Activated T-cell treated with anti-CD3 and anti-CD28 coated beads for 24 hours (primary cell): ENCODE measurements around the gene GSTM1.

Source experiments
- DNase-seq: peaks from one replicate; pipeline ENCODE4 v3.0.0-alpha.2; 2020; ENCODE audit warnings: low read depth

Gene GSTM1

DNA sequence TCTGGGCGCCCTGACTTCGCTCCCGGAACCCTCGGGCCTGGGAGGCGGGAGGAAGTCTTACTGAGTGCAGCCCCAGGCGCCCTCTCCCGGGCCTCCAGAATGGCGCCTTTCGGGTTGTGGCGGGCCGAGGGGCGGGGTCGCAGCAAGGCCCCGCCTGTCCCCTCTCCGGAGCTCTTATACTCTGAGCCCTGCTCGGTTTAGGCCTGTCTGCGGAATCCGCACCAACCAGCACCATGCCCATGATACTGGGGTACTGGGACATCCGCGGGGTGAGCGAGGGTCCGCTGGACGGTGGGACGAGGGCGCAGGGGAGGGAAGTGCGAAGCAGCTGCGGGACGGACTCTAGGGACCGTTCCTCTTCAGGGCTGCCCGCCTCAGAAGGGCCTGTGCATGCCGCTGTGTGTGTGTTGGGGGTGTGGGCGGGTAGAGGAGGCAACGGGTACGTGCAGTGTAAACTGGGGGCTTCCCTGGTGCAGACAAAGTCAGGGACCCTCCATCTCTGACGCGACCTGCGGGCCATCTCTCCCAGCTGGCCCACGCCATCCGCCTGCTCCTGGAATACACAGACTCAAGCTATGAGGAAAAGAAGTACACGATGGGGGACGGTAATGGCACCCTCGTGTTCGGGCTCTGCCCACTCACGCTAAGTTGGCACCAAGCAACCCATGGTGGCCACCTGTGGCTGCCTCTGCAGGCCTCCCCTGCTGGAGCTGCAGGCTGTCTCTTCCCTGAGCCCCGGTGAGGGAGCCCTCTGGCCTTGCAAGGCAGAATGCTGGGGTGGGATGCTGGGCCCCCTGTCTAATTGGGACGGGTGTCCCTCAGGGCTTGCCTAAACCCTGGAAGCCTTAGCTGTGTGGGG lies at the start of gene GSTM1:
Gene GSTM1, plus strand, starts transcription at position 177 of the 859 bp plus-strand sequence. Its CDS starts 57 bp downstream, at position 234.
- DNase-seq, result no peak

DNA sequence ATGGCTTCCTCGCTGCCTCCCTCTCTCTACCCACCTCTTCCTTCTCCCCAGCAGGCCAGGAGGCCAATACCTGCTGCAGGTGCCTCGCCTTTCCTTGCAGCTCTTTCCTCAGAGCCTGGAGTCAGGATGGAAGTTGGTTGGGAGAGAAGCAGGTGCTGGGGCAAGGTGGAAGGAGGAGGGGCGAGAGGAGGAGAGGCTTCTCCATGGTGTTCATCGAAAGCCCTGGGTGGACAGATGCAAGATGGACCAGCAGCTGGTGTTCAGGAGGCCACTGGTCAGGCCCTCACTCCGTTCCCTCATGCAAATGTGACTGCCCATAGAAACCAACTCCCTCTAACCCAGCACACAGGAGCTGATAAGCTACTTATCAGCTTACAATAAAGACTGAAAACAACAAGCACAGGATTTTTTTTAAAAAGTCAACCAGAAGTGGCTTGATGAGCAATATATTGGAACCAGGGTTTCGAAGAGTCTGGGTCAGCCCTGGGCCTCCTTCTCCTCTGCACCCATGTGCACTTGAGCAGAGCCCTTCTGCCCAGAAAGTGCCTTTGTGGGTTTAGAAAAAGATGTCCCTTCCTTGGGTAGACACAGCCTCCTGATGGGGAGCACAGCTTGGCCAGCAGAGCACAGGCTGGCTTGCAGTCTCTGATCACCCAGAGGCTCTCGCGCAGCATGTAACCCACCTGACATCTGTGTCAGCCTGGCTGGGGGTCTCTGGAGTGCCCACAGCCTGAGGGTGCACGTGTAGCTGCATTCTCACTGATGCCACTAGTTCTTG lies 48.4 kb upstream of the GSTM1 start:
- no peak for DNase-seq

DNA sequence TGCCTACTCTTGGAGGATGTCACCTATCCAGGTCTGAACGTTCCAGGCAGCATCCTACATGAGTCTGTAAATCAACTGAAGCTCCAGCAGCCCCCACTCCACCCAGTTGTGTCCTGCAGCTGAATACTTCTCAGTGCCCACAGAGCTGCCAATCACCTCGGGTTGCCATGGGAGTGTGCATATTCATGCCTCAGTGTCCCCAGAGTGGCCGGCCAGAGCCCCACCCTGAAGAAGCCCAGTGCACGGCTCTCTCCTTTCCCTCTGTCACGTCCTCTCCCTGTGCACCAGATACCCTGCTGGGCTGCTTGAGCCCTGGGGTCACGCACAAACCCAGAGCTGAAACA lies 47.8 kb upstream of the GSTM1 start:
- no peak for DNase-seq

DNA sequence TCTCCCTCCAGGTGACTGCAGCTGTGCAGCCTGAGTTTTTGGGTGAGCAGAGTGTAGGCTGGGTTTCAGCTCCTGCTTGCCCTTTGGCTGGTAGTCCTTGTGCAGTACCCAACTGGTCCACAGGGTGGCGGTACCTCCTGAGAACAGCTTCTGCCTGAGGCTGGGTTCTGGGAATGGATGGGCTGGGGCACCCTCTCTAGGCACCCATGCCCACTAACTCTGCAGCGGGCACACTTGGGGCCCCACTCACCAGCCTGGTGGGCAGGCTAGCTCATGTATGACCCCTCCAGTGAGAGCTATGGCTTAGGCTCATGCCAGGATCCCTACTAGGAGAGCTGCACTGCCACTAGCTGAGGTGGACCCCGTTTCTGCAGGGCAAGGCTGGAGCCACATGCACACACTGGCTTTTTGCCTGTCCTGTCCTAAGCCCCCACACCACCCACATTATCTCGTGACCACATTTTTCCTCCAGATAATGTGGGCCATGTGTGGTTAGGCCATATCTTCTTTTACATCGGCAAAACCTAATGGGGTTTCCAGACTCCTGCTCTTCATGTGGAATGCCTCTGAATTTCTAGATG lies 47.2 kb upstream of the GSTM1 start:
- DNase-seq, result peak; percentile 87

DNA sequence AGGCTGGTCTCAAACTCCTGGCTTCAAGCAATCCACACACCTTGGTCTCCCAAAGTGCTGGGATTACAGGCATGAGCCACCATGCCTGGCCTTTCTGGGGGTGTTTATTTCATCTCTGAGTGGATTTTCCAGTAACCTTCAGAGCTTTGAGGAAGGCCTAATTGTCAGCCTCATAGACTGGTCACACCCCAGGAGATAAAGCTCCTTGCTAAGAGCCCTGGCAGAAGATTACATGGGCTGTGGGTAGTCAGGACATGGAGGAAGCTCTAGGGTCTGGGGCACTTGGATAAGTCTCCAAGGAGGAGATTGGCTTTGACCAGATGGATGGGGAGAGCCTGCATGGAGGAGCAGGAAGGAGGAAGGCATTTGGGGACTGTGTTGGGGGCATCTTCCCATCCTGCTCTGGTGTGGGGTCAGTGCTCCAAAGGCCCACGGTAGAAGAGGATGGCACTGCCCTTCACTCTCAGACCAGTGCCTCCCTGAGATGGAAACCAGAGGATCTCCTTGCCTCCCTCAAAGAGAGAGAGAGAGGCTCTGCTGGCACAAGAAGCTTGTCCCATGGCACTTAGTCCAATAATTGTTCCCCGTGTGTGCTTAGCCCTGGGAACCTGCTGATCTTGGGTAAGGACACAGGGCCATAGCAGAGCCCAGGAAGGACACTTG lies 46.4 kb upstream of the GSTM1 start:
- no peak for DNase-seq

DNA sequence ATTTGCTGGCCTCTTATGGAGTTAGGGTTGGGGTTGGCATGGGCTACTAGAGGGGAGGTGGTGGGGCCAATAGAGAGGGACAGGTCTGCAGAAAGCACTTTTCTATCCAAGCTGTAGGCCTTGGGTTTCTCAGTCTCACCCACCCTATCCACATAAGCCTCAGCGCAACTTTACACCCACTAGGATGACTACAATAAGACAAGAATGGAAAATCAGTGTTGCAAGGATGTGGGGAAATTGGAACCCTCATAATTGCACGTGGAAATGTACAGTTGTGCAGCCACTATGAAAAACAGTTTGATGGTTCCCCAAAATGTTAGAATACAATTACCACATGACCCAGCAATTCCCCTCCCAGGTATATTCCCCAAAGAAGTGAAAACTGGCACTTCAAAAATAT lies 45.8 kb upstream of the GSTM1 start:
- DNase-seq, result no peak

DNA sequence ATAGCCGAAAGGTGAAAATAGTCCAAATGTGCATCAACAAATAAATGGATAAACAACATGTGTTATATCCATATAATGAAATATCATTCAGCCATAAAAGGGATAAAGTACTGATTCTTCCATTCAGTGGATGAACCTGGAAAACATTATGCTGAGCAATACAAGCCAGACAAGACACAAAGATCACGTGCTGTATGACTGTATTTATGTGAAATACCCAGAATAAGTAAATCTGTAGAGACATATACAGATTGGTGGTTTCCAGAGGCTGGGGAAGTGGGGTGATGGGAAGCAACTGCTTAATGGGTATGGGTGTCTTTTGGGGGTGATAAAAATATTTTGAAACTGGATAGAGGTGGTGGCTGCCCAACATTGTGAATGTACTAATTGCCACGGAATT lies 45.0 kb upstream of the GSTM1 start:
- DNase-seq, result no peak

DNA sequence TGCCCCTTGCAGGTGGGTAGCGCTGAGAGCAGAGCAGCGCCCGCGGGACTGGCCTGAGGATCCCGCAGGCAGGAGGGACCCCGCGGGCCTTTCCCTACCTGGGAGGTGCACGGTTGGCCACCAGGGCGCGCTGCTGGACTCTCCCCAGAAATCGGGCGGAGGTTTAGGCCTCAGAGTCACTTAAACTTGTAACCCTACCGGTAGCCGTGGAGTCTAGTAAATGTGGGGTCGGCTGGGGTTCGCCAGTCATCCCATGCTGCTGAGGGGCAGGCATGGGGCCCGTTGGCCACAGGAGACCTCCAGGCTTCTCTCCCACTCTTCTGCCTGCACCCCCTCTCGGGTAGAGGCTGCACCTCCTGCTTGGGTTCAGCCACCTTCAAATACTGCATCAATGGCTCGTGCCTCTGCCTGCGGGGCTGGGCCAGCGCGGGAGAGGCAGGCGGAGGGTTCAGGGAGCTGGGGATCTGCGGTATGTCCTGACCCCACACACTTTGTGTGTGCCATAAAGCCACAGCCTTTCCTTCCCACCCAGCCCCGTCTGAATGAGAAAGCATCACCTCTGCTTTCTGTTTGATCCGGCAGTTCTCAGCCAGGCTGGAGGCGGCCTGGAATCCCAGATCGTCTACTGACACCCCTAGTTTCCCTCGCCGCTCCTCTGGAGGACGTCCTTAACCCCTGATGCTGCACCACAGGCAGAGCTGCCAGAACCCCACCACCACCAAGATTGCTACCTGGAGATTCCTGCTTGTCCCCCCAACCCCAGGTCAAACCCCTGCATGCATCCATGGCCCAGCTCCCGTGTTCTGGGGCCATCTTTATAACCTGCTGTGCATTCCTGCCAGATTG lies 44.0 kb upstream of the GSTM1 start:
- DNase-seq, result peak; percentile 81

DNA sequence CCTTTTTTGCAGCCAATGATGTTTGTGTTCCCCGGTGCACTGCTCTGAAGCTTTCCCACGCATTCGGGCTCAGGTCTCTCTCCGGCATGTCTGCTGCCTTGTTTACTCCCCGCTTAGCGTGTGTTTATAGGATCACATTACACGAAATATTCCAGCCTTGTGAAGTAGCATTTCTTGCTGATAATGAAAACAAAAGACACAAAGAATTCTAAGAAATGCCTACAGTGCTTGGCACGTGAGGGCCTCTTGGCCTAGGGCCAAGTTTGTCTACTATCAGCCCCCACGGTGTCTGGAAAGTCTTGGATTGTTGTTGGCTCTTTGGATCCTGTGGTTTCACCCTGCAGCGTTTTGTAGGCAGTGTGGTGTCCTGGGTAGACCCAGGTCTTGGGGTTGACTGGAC lies 42.9 kb upstream of the GSTM1 start:
- no peak for DNase-seq

DNA sequence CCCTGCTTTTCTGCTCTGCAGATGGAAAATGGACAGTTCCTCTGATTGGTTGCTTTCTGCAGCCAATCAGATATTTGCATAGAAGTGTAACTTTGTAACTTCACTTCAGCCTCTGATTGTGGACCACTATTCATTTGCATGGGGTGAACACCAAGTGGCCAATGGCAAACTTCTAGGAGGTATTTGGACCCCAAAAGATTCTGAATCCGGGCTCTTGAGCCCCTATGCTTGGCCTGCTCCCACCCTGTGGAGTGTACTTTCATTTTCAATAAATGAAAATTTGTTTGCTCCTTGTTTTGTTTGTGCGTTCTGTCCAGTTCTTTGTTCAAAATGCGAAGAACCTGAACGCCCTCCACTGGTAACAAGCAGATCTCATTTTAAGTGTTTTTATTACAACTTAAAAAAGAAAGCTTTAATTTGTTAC lies 38.1 kb upstream of the GSTM1 start:
- DNase-seq, result no peak

DNA sequence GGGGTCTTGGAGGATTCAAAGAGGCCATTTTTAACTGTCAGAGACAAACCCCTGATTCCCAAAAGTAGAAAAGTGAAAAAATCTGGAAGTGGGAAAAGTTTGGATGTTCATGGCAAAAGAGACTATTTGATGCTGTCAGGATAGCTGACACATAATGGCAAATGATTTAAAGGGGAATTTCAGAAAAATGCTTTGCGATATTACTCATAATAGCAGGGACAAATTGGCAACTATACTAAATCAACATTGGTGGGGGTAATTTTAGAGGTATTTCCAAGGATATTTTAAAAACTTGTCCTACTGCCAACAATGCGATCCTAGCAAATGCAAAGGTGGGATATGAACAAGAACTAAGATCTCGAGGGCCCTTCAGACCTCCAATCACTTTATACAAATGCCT lies 37.0 kb upstream of the GSTM1 start:
- no peak for DNase-seq

DNA sequence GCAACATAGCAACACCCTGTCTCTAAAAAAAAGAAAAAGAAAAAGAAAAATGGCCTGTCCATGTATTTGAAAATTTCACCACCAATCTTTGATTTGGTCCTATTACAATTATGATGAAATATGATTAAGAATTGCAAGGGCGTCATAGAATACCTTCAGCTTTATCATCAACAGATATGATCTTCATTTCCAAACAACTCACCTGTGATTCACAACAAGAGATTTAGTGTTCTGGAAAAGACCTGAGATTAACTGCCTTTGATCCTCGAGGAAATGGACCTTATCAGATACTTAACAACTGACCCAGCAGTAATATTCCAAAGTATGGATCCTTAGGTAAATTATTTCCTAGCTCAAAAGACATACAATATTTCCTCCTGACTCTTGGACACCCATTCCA lies 35.2 kb upstream of the GSTM1 start:
- DNase-seq, result no peak

DNA sequence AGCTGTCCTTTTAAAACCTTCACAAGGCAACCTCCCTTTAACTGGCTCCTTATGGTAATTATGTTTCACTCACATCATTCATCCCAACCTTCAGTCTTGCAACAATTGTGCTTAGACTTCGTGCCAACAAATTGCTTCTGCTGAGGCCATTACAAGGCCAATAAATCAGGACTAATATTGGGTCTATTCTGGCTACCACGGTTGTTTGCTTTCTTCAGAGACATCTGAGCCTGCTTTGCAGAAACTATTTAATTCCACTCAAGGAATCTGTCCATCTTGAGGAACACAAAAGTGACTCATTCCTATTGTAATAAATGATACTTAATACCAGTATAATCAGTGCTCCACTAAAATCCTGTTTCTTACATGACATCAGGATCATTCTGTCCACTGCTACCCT lies 34.3 kb upstream of the GSTM1 start:
- DNase-seq, result no peak

DNA sequence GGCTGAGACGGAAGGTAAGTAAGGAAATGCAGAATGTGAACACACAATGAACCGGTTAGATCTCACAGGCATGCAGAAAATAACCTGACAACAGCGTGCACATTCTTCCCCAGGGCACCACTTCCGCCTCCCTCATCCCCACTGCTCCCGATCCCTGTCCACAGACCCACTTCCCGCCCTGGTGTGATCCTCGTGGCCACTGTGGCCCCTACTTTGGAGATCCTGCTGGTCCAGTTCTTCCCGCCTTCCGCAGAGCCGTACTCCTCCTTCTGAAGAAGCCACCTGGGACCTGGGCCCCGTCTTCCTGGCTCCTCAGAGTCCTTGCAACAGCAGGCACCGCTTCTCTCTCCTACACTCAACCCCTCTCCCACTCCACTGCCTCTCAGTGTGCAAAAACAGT lies 33.1 kb upstream of the GSTM1 start:
- DNase-seq, result no peak

DNA sequence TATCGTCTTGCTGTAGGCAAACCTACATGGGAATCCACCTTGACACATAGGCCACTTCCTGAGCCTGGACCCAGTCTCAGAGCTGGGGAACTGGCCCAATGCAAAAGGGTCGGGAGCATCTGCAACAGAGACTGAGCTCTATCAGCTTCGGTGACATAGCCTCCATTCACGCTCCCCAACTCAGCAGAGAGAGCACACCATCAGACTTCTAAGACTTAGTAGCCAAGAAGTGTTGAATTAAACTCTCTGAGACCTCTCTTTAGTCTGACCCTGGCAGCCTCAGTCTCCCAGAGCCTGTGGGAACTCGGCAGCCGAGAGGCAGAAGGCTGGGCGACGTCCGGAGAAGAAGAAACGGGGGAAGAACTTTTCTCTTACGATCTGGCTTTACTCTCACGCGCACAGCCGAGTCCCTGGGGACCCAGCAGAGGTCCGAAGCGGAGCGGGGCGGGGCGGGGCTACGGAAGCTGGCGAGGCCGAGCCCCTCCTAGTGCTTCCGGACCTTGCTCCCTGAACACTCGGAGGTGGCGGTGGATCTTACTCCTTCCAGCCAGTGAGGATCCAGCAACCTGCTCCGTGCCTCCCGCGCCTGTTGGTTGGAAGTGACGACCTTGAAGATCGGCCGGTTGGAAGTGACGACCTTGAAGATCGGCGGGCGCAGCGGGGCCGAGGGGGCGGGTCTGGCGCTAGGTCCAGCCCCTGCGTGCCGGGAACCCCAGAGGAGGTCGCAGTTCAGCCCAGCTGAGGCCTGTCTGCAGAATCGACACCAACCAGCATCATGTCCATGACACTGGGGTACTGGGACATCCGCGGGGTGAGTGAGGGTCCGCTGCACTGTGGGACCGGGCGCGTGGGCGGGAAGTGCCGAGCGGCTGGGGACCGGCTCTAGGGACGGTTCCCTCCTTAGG lies 31.8 kb upstream of the GSTM1 start, which contains the start of gene GSTM4:
Gene GSTM4, plus strand, starts transcription at position 485 of the 905 bp plus-strand sequence. Its CDS starts 291 bp downstream, at position 776.
- DNase-seq, result peak; percentile 54

DNA sequence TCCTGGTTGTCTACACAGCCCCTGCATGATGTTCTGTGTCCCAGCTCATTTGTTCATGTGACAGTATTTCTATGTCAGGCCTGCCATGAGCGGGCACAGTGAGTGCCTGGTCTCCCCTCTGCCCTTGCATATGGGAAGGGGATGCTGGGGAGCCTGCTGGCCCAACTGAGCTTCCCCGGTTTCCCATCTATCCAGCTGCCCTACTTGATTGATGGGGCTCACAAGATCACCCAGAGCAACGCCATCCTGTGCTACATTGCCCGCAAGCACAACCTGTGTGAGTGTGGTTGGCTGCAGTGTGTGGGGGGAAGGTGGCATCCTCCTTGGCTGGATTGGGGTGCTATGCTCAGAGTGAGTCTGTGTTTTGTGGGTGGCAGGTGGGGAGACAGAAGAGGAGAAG lies 30.2 kb upstream of the GSTM1 start:
- DNase-seq, result no peak

DNA sequence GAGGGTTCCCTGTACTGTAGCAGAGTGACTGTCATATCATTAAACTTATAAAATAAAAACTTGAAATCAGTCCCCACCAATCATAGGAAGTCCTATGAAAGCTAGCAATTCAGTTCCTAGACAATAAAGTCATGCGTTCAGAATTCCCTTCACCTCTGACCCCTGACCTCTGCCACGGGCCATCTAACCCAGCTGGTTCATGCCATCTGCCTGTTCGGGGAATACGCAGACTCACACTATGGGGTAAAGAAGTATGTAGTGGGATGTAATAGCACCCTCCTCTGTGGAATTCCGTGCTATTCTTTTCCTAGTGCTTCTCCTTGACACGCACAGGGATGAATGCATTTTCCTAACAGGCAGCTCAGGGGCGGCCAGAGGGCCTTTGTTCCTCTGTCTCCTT lies 29.6 kb upstream of the GSTM1 start:
- no peak for DNase-seq

DNA sequence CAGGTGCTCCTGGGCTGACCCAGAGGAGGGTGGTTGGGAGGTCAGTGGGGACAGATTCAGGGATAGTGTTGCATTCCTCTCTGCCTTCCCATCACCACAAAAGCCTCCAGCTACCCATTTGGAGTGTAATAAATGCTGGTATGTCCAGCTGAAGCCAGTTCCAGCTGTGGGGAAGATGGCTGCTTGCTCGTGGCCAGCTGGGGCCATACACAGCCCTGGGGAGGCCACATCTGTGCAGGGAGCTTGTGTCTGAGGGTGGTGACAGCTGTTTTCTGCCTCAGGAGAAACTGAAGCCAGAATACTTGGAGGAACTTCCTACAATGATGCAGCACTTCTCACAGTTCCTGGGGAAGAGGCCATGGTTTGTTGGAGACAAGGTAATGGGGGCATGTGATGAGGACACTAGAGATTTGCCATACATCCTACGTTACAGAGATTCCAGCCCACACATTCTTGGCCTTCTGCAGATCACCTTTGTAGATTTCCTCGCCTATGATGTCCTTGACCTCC lies 29.0 kb upstream of the GSTM1 start:
- no peak for DNase-seq

DNA sequence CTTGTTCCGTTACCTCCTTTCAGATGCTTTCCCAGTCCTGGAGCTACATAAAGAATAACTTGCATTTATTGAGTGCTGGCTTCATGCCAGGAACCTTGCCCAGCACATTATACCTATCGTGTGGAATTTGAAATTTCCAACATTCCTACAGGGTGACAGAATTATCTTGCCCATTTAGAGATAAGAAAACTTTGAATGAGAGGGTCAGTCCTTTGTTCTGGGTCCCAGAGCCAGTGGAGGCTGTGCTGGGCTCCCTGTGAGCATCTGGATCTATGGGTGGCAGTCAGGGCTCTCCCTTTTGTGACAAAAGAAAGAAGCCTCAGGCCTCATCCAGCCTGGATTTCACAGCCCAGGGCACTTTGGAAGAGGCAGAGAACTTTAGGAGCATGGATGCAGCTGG lies 28.5 kb upstream of the GSTM1 start:
- DNase-seq, result no peak

DNA sequence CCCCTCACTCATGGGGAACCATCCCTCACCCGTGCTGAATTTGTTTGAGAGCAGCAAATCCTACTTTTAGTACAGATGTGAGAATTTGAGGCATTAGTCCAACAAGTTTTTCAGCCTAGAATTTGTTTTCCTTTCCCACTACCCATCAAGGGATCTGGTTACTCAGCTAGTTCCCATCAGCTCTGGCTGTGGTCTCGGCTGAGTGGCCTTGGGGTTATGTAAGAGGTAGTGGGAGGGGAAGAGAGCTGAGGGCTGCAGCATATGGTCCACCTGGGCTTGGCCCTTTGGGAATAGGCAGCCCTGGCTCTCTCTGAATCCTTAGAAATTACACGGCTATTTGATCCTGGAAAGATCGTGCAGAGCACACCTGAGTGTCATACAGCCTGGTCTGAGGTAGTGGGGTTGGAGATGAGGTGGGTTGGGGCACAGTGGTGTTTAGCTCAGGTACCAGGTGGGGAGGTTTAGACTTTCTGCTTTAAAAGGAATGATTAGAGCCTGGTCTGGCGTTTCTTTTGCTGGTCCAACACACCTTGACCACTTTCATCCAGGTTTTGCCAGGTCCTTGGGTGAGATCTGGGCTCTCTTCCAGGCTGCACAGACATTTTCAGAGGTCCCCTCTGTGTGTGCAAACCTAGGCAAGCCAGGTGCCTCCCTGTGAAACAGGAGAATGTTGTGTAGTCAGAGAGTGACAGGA lies 27.5 kb upstream of the GSTM1 start:
- DNase-seq, result no peak
